Measurements from ENCODE around the gene PDPK1.
"Not testable (repeated sequence)": the region's sequence is repeated elsewhere in the genome, so short reads cannot be mapped to it uniquely, and the experiment has no call there.

DNA sequence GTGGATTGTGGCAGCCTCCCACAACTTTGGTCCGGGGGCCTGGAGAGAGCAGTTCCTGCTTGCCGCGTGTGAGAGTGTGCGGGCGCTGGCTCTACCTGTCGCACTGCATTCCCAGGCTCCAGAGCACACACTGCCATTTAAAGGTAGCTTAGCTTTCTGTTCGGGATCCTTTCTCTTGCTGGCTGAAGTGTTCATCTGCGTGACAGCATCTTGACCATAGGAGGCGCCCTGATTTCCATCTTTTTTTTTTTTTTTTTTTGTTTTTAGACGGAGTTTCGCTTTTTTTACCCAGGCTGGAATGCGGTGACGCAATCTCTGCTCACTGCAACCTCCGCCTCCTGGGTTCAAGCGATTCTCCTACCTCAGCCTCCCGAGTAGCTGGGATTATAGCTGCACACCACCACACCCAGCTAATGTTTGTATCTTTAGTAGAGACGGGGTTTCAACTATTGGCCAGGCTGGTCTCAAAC lies 13.6 kb downstream of the PDPK1 start:
- not testable (repeated sequence) for TF ChIP-seq CTCF, POLR2A (IDR thresholded peaks at IDR 0.05)
